Ramos (cell line): ENCODE data around the gene STIM2.
"Not testable (repeated sequence)": the region's sequence is repeated elsewhere in the genome, so short reads cannot be mapped to it uniquely, and the experiment has no call there.

Experiments used
- in situ Hi-C: fragments of 300-500 bp; cut with MboI; formaldehyde crosslinking; loops from one replicate; pipeline ENCODE4 v1.14.3; 2022; ENCODE audit warnings: low sequenced_read_pairs; ENCODE audit not compliant: unreplicated experiment

Gene STIM2

DNA sequence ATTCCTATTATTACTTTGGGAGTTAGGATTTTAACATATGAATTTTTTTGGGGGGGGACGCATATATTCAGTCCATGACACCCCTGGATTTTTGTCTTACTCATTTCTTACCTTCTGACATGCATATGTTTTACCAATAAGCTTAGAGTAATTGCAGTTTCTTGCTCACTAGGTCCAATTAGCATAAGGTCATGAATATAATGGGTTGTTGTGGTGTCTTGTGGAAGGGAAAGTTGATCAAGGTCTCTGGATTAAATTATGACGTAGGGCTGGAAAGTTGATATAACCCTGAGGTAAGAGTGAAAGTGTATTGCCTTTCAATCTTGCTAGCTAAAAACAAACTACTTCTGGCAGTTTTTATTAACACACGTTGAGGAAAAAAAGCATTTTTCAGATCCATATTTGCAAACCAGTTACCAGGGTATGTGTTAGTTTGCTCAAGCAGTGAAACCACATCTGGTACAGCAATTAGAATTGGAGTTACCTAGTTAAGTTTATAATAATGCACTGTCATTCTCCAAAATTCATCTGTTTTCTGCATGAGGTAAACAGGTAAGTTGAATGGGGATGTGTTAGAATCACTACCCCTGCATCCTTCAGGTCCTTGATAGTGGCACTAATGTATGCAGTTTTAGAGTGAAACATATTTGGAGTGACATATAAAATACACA, 32.0 kb downstream of the STIM2 start:
- in situ Hi-C loops: no loop called here

DNA sequence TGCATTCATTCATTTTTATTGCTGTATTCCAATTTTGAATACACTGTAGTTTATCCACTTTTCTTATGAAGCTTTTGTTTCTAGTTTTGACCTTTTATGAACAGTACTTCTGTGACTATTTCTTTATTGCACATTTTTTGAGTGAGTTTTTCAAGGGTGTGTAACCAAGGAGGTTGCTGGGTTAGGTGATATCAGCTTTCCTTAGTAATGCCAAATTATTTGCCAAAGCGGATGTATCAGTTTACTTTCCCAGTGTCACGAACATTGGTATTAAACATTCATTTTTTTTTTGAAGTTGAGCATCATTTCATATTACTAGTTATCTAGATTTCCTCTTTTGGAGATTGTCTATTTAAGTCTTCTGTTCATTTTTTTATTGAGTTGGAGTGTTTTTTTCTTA, 32.9 kb downstream of the STIM2 start:
- in situ Hi-C loops: no loop called here

DNA sequence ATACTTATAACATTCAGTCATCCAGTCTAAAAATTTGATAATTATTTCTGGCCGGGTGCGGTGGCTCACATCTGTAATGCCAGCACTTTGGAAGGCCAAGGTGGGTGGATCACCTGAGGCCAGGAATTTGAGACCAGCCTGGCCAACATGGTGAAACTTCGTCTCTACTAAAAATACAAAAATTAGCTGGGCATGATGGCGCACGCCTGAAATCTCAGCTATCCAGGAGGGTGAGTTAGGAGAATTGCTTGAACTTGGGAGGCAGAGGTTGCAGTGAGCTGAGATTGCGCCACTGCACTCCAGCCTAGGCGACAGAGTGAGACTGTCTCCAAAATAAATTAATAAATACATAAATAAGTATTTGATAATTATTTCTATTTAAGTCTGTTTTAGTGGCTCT, 34.2 kb downstream of the STIM2 start:
- in situ Hi-C loops: not testable (repeated sequence)

DNA sequence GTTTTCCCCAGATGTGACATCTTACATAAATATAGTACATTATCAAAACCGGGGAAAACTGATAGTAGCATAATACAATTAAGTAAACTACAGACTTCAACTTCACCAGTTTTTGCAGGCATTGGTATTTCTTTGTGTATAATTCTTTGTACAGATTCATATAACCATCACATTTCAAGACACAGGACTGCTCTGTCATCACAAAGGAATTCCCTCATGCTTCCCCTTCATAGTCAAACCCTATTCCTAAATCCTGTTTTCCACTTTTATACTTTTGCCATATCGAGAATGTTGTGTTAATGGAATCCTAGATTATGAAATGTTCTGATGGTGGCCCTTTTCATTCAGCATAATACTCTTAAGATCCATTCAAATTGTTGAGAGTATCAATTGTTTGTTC, 36.0 kb downstream of the STIM2 start:
- in situ Hi-C loops: no loop called here

DNA sequence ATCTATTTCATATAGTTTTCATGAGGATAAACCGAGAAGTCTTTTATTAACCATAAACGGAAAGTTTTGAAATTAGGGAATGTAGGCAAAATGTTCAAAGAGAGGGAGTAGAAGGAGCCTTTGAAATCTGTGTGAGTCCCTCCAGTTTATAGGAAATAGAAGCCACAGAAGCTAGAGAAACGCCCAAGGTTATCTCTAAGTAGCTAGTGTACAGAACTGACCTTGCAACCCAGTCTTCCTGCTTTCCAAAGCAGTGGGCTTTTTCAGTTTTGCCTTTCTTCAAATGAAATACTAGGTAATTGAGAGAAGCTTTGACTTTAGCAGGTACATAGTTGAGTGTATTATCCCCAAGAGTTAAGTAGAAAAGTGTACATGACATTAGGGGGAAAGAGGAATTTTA, 39.4 kb downstream of the STIM2 start:
- in situ Hi-C loops: no loop called here

DNA sequence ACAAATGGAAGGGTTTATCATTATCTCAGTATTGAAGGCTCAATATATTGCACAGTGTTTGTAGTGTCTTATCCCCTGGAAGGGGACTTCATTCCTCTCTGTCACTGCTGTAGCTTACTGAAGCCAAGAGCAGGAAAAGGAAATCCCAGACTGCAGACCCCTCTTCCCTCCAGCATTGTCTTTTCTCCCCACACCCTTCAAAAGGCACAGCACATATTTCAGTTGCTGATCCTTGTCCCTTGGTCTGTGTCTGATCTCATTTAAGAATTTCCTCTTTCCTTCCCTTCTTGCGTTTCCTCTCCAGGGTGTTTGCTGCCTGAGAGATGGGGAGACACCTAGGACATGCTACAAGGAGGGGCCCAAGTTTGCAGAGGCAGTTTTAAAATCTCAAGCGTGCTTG, 40.1 kb downstream of the STIM2 start:
- in situ Hi-C loops: no loop called here

DNA sequence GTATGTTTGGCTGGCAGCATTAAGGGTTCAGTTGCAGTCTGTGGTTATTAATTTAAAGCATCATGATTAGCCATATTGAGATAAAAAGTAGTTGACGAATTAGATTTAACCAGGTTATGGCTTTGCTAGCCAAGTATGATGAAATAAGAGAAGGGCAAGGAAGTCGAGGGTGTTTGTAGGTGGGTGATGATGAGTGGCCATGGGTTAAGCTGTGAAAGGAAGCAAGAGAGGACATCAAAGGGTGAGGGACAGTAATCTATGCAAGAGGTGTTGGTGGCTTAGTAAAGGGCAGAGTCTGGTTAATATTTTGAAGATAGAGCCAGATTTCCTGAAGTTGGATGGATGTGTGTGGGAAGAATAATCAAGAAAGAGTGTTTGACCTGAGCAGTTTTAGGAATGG, 44.5 kb downstream of the STIM2 start:
- in situ Hi-C loops: no loop called here

DNA sequence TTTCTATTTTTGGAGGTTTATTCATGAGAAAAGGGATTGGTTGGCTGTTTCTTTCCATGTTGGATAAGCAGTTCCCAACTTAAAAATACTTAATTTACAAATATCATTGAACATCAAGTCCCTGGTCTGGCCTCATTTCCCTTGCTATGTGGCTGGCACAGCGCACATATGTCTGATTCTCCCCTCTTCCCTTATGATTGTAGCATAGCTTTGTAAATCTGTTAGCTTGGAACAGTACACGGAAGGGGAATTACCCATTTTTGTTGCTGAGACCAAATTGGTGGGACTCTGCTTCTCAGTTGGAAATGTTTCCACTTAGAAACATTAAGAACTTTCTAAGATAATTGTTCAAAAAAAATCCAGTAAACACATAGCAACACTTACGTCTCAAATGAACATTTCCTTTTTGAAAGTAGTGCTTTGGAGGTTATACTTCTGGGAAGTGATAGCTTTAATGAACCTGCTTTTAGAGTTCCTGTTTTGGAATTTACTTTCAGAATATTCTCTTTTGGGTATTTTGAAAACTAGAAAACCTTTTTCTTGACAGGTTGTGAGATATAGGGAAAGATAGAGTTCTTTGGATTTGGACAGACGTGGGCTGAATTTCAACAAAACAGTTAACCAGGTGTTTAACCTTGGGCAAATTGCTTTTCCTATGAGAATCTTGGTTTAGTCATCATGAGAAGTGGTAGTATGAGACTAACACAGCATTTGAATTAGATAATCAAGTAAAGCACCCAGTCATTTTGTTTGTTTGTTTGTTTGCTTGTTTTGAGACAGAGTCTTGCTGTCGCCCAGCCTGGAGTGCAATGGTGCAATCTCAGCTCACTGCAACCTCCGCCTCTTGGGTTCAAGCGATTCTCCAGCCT, 47.3 kb downstream of the STIM2 start:
- in situ Hi-C loops: no loop called here

DNA sequence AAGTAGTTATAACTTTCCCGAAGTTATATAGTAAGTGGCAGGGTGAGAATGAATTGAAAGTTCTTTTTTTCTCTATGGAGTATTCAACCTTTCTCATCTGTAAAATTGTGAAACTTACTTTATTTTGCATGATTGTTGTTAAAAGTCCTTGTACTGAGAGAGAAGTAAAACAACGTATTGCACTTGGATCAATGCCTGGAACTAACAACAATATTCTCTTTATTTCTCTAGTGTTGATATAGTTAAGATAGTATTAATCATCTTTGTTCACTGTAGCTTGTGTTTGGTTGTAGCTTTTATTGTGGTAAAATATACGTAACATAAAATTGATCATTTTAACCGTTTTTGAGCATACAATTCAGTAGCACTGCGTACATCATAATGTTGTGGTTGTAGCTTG, 48.7 kb downstream of the STIM2 start:
- in situ Hi-C loops: no loop called here

DNA sequence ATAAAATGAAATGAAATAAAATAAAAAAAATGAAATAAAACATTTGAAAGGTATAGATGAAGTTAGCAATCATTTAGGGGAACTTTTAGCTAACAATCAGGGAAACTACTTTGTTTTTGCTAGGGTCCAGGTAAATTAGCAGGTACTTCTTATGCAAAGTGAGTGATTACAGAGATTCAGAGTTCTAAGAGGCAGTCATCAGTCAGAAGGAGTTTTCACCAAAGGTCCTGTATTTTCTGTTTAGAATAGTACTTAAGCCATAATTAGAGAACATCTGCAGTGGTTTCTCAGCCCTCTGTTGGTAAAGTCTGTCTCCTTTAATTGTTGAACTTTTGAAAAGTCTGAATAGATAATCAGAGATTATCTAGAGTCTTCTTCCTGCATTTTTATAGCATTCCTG, 50.6 kb downstream of the STIM2 start:
- in situ Hi-C loops: no loop called here

DNA sequence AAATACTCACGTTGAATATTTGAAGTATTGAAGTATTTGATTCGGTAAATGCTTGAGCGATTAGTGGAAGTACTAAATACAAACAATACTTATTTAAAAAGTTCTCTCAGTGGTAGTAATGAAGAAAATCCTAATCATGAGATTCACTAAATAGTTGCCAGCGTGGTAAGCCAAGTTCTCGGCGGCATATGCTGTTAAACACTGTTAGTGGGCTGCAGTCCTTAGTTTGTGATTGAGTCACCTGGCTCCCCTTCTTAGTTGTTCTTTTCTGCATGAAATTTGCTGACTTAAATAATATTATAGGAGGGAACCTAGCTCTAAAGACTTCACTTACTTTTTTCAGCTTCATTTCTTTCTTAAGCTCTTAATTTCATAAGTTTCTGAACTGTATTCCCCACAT, 51.4 kb downstream of the STIM2 start:
- in situ Hi-C loops: no loop called here

DNA sequence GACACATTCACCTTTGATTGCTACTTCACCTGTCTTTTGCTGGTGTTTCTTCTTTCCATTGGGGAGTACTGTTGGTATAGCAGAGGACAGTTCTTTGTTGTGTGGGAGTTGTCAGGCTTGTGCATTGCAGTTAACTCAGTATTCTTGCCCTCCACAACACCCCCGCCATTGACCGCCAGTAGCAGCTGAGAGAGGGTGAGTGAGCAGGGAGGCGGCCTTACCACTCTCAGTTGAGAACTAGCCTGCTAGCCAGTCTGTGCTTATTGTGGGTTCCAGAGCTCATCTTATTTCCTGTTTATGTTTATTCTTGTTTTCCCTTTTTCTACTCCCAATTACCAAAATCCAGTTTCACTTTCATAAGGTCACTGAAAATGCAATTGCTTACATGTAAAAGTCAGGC, 52.2 kb downstream of the STIM2 start:
- in situ Hi-C loops: no loop called here

DNA sequence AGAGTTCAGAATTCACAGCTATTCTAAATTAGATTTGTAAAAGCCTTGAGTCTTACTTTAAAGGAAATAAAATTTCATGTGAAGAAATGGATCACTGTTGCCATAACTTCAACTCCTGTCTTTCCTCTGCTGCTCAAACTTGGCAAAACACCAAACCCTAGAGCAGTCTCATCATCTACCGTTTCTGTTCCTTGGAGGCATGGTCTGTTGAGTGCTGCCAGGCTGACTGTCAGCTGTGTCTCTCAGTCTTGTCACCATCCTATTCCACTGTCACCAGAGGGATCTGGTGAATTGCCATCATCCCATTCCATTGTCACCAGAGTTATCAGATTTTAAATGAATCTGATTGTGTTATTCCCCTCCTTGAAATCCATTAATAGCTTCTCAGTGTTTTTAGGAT, 55.6 kb downstream of the STIM2 start:
- in situ Hi-C loops: no loop called here

DNA sequence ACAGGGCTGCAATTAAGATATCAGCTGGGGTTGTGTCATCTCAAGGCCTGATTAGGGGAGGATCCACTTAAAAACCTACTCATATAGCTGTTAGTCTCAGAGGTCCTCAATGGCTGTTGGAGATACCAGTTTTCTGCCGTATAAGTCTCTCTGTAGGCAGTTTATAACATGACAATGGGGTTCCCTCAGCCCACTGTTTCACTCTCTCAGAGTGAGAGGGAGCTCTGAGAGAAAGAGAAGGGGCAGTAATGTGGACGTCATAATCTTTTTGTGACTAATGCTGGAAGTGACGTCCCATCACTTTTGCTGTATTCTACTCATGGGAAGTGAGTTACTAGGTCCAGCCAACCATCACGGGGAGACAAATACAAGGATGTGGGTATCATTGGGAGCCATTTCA, 70.3 kb downstream of the STIM2 start:
- in situ Hi-C loops: no loop called here

DNA sequence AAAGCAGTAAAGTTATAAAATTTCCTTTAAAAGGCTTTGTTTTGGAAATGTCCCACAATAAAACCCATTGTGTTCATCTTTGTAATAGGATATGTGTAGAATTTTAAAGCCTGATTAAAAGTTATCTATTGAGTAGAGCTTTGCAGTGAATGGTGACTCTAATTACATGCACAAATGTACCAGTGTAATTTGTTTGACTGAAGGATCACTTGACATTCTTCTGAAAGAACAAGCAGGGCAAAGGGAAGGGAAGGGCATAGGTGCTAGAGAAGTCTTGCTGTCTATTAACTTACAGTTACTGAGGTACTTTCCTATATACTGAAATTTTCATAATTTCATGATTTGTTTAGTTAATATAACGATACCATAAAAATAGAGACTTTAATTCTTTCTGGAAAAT, 70.8 kb downstream of the STIM2 start:
- in situ Hi-C loops: no loop called here

DNA sequence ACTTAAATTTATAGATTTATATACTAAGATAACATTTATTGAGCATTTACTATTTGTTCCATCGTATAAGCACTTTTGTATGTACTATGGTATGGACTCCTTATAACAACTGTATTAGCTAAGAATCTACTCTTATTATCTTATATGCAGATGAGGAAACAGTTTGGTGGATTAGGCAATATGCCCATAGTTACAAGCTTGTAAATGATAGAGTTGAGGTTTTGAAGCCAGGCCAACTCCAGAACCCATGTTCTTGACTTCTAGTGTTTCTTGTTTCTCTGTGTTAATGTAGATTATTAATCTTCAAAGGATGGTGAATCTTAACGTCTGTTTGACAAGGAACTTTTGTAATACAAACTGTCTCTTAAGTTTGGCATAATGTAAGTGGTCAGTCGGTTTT, 71.3 kb downstream of the STIM2 start:
- in situ Hi-C loops: no loop called here

DNA sequence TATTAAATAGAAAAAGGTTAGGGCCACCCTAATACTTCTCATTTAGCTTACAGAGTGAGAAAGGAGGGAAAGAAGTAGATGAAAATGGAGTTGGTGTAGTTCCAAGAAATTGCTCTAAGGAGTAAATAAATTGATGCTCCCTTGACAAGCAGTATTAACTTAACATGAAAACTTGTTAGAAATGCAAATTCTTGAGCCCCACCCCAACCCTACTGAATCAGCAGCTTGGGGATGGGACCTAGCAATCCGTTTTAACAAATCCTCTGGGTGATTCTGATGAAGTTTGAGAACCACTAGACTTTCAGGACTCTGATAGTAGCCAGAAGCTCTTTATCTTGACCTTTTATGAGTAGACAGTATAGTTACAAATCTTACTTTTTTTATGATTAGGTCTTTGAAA, 74.8 kb downstream of the STIM2 start:
- in situ Hi-C loops: no loop called here

DNA sequence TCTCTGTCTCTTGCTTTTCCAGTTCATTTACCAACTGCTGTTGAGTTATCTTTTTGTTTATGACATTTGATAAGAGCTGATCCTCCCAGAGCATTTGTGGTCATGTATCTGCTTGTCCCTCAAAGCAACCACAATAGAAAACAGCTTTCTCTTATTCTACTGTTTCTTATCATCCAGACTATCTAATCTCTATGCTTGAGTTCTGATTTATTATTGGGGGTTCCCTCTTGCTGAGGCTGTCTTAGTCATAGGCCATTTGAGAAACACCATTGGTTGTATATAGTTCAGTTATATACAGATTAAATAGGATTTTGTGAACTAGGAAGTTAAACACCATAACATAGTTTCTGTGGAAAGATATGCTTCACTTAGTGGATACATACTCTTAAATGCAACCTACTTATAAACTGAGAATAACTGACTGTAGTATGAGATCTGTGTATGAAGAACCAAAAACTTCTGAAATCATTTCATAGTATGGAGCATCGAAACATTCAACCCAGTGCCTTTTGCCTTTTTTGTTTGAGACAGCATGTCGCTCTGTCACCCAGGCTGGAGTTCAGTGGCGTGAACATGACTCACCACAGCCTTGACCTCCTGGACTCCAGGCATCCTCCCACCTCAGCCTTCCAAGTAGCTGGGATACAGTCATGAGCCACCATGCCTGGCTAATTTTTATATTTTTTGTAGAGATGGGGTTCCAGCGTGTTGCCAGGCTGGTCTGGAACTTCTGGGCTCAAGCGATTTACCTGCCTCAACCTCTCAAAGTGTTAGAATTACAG, 75.8 kb downstream of the STIM2 start:
- in situ Hi-C loops: no loop called here

DNA sequence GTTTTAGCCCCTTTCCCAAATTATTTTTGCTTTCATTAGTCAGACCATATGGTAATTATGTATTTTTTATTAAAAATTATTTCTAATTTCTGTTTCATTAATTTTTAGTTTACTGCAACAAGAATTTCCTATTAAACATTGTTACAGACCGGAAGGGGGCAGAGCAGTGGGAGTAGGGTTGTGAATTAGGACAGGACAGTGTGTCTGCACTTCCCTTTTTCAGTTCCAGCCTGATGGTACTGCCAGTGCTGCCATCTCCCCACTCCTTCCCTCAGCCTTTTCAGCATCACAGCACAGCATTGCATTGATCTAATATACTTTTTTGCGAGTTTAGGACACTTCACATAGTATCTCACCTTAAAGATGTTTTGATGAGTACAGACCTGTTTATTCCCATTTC, 76.5 kb downstream of the STIM2 start:
- in situ Hi-C loops: no loop called here

DNA sequence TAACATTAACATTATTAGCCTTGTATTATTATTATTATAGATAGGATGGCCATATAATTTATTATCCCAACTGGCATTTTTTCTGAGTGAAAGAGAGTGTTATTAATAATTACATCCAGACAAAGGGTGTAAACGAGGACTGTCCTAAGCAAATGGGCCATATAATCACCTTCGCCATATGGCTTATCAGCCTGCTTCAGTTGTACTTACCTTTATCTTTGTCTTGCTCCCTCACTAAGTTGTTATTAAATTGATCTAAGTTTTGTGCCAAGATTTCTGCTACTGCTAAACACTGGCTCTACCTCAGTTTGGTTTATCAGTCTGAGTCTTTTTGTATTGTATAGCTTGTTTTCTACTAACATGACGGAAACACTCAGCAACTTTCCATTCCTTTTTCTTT, 76.9 kb downstream of the STIM2 start:
- in situ Hi-C loops: no loop called here

DNA sequence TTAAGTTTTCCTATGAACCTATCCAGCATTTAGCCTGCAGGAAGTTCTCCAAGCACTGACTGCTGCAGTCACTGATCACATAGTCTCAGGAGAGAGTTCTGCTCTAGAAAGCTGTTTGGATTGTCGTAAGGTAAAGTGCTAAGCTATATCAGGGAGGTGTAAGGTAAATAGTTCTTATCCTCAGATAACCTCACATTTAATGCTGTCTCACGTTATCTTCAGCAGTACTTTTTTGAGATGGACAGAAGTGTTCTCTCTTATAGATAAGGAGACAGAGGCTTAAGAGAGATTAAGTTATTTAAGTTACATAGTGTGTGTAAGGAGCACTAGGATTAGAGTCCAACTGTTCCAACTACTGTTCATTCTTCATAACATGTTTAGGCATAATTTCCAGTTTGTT, 77.9 kb downstream of the STIM2 start:
- in situ Hi-C loops: no loop called here
